GM12878 (cell line): ENCODE results near the gene DNMT3B. TPM values are rescaled to one million over a fixed set of nuclear protein-coding genes. Genes with fewer than 3 reads are reported as not detected.

ENCODE experiments used
- ATAC-seq: fragments of 200-7000 bp; cut with Tn5 transposase; 3 replicates; pipeline ENCODE4 v1.9.1; 2020; ENCODE audit warnings: mild to moderate bottlenecking, moderate library complexity
- BruUV-seq: library from RNA; stranded (reverse); fragments of 400-500 nt; replicated peaks from 2 replicates; lab custom pipeline; 2021; lab: Mats Ljungman, UMichigan
- CTCF ChIA-PET: fragments of 300-600 bp; sonication (Branson Sonifier 250); formaldehyde crosslinking; extraction: SDS; loops from one replicate; lab custom pipeline; 2021; ENCODE audit warnings: inconsistent platforms; lab: Yijun Ruan, JAX
- POLR2A ChIA-PET: fragments of 350-600 bp; formaldehyde crosslinking; extraction: SDS; loops from one replicate; lab custom pipeline; 2021; ENCODE audit warnings: inconsistent platforms; lab: Charles Lee
- RAD21 ChIA-PET: fragments of 300-600 bp; sonication (Branson Sonifier 250); formaldehyde crosslinking; loops from one replicate; lab custom pipeline; 2023; ENCODE audit warnings: antibody characterized with exemption; ENCODE audit not compliant: unreplicated experiment; lab: Charles Lee
- SMC1A ChIA-PET: fragments of 300-600 bp; sonication (Branson Sonifier 250); formaldehyde crosslinking; loops from one replicate; lab custom pipeline; 2023; ENCODE audit not compliant: unreplicated experiment, uncharacterized antibody; lab: Charles Lee
- DNase-seq: peaks from one replicate; pipeline ENCODE4 v3.0.0-alpha.2; 2011; ENCODE audit warnings: low read depth, low spot score
- FAIRE-seq: peaks from 3 replicates; lab custom pipeline; 2011; peaks lifted over from hg19 to GRCh38; lab: Jason Lieb, UNC
- H2AFZ ChIP-seq: 2 replicates; pipeline ENCODE4 v1.6.0; 2011; ENCODE audit warnings: low read depth, low read length, control low read depth; ENCODE audit not compliant: control insufficient read depth
- H3K27ac ChIP-seq: 2 replicates; pipeline ENCODE4 v1.5.1; 2011; ENCODE audit warnings: control low read depth; ENCODE audit not compliant: control insufficient read depth, insufficient read depth
- H3K27me3 ChIP-seq, 2 experiments: replicated peaks in 1 of 2; 2 replicates each; pipeline versions ENCODE4 v1.6.0 to v1.6.1; 2011; ENCODE audit warnings: low read length in 1 of 2; ENCODE audit not compliant: control insufficient read depth in 2 of 2, insufficient read depth in 2 of 2
- H3K36me3 ChIP-seq, 2 experiments: 2 replicates each; pipeline ENCODE4 v1.5.1; 2011; ENCODE audit warnings: low read length in 1 of 2; ENCODE audit not compliant: control insufficient read depth in 2 of 2, insufficient read depth in 2 of 2
- H3K4me1 ChIP-seq: 2 replicates; pipeline ENCODE4 v1.6.1; 2011; ENCODE audit warnings: mild to moderate bottlenecking, low read length, moderate library complexity, mixed read lengths; ENCODE audit not compliant: control insufficient read depth, insufficient read depth
- H3K4me2 ChIP-seq: 2 replicates; pipeline ENCODE4 v1.6.0; 2011; ENCODE audit warnings: control low read depth; ENCODE audit not compliant: control insufficient read depth, insufficient read depth
- H3K4me3 ChIP-seq: fragments of 200-600 bp; sonication (generic); 2 replicates; pipeline ENCODE4 v1.5.1; 2016
- H3K79me2 ChIP-seq: 2 replicates; pipeline ENCODE4 v1.6.0; 2011; ENCODE audit warnings: low read length; ENCODE audit not compliant: control insufficient read depth, insufficient read depth
- H3K9ac ChIP-seq: 2 replicates; pipeline ENCODE4 v1.8.0; 2011; ENCODE audit warnings: low read length, control low read depth, mixed read lengths; ENCODE audit not compliant: control insufficient read depth, insufficient read depth
- H3K9me3 ChIP-seq: replicated peaks from 3 replicates; pipeline ENCODE4 v1.5.1; 2011; ENCODE audit warnings: mild to moderate bottlenecking, low read length; ENCODE audit not compliant: control insufficient read depth, insufficient read depth
- H4K20me1 ChIP-seq: 2 replicates; pipeline ENCODE4 v1.6.0; 2011; ENCODE audit not compliant: control insufficient read depth, insufficient read depth
- E2F4 ChIP-seq: IDR thresholded peaks from 2 replicates; pipeline ENCODE4 v1.6.1; 2012; ENCODE audit warnings: low read depth, low read length, improper control_type of control experiment
- MTA2 ChIP-seq: fragments of 450-650 bp; IDR thresholded peaks from 2 replicates; pipeline ENCODE4 v1.6.1; 2016; ENCODE audit warnings: low read depth, mild to moderate bottlenecking, moderate library complexity
- MYC ChIP-seq: IDR thresholded peaks from 2 replicates; pipeline ENCODE4 v1.6.1; 2011; ENCODE audit warnings: mild to moderate bottlenecking, low read length, moderate library complexity, inconsistent platforms; ENCODE audit not compliant: insufficient read depth, insufficient replicate concordance, insufficient read length, severe bottlenecking
- NKRF ChIP-seq: fragments of 450-650 bp; conservative IDR thresholded peaks from 2 replicates; pipeline ENCODE4 v1.6.1; 2017; ENCODE audit warnings: mild to moderate bottlenecking, moderate library complexity
- NR2C2 ChIP-seq: IDR thresholded peaks from 2 replicates; pipeline ENCODE4 v1.6.1; 2011; ENCODE audit warnings: borderline replicate concordance, low read depth; ENCODE audit not compliant: control insufficient read depth, insufficient read length
- PRDM15 ChIP-seq: fragments of 450-650 bp; formaldehyde crosslinking; IDR thresholded peaks from 2 replicates; pipeline ENCODE4 v1.4.0; 2020; ENCODE audit warnings: mild to moderate bottlenecking, moderate library complexity
- RAD21 ChIP-seq: IDR thresholded peaks from 2 replicates; pipeline ENCODE4 v1.6.1; 2011; ENCODE audit warnings: mild to moderate bottlenecking, low read depth, low read length, moderate library complexity; ENCODE audit not compliant: insufficient read depth
- TAF1 ChIP-seq: IDR thresholded peaks from 2 replicates; pipeline ENCODE4 v1.6.1; 2011; ENCODE audit warnings: mild to moderate bottlenecking, low read depth, low read length, borderline replicate concordance
- ZNF207 ChIP-seq: fragments of 450-650 bp; IDR thresholded peaks from 2 replicates; pipeline ENCODE4 v1.6.1; 2014; ENCODE audit warnings: antibody characterized with exemption, mild to moderate bottlenecking, borderline replicate concordance
- whole genome bisulfite sequencing: methylation state at CpG from one replicate; pipeline ENCODE4 v1.1.6; 2016; ENCODE audit warnings: low lambda C conversion rate; ENCODE audit not compliant: insufficient replicate concordance, insufficient coverage; ENCODE audit errors: missing lambda C conversion rate; 5-methylcytosine and 5-hydroxymethylcytosine counted together
- in situ Hi-C: fragments of 300-500 bp; cut with MboI; formaldehyde crosslinking; loops from 9 replicates; pipeline ENCODE4 v1.14.3; 2018; ENCODE audit warnings: mixed read lengths
- intact Hi-C: fragments of 100-400 bp; cut with micrococcal nuclease; formaldehyde crosslinking; loops from one replicate; pipeline ENCODE4 v1.14.2; 2022; ENCODE audit not compliant: unreplicated experiment
- polyA plus RNA-seq, 11 experiments: library from polyadenylated mRNA; depleted of rRNA in 4 of 11; unstranded in 6 of 11; stranded (reverse) in 5 of 11; fragments of >200 nt; fragmentation: Nextera tagmentation in 4 of 11; fragmentation: Illumina TruSeq in 1 of 11; extraction: Ambion mirVana in 4 of 11; extraction: Trizol in 1 of 11; gene quantifications; 1 replicate in 1 of 11; 2 replicates in 10 of 11; pipeline versions ENCODE4 v1.2.1 to v1.2.3, GENCODE V29; 2011 to 2016; ENCODE audit warnings: inconsistent platforms in 2 of 11, missing spikeins in 2 of 11, low read depth in 1 of 11
- total RNA-seq, 4 experiments: library from RNA; depleted of rRNA in 3 of 4; stranded (reverse); fragments of >200 nt in 3 of 4; fragmentation: Illumina TruSeq in 1 of 4; extraction: Trizol in 1 of 4; gene quantifications; 2 replicates each; pipeline versions ENCODE4 v1.2.1 to v1.2.3, GENCODE V29; 2013 to 2021
- TF ChIP-seq, protein P1 (sequence below): IDR thresholded peaks from 2 replicates; pipeline ENCODE4 v1.6.1; 2012; ENCODE audit warnings: mild to moderate bottlenecking, low read depth, low read length

DNMT3B gene
- total and polyA plus RNA-seq, 10 of the 15 experiments (the other 5 are each of a cell fraction or from before 2014, with no cell fraction given), result 0.23 to 1.9 (median 1.1) TPM

DNA sequence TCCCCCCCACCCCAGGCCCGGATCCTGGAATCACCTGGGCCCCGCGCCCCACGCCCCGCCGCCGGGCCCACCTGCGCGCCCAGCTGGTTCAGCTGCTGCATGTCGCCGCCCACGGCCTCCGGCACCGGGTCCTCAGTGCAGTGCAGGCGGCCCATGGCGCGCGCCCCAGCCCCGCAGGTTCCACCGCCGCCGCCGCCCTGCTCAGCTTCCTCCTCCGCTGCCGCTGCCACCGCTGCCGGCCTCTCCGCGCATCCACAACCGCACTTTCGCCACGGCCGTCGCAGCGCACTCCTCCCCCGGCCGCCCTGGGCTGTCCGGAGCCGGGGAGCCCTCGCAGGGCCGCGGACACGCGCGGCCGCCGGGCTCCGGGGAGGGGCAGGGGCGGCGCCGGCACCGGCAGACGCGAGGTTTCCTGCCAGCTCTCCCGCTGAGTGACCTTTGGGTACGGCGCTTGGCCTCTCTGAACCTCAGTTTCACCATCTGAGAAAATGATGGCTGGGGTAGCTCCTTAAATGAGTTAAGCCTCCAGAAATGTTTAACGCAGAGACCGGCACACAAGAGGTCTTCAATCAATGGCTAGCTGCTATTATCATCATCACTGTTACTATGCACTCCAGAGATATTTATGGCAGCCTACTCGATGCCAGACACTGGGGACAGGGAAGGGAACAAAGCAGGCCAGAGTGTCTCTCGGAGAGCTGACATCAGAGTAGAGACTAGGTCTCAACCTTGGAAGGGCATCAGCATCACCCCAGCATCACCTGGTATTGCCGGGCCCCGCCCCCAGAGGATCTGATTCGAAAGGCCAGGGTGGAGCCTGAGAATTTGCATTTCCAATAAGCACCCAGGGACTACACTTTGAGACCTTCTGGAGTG is 18.7 kb upstream of the DNMT3B start, which contains the start of gene COMMD7:
Gene COMMD7, minus strand, starts transcription at position 231 of the 876 bp plus-strand sequence. Its CDS starts 76 bp downstream, at position 155.
- H2AFZ ChIP-seq, result peak within 1 kb of the TSS; percentile 88
- WGBS, result under 1% methylated on average over 39 of the region's 64 CpGs
- H3K4me2 ChIP-seq, result peak within 1 kb of the TSS; percentile 98
- H3K4me3 ChIP-seq, result peak within 1 kb of the TSS; percentile 91
- in situ Hi-C loops (no loop called here), intact Hi-C loops (no loop called here)
- no peaks in the 10 kb centered on the region for H3K9me3 ChIP-seq
- no TSS peak for BruUV-seq
- ChIA-PET POLR2A (interaction anchor here (0.6 to 1.3 kb wide), 3 partner anchors 16 to 88 kb away, joined by 3 to 7 read pairs (median 3); no protein-coding TSS in a partner anchor), RAD21 (interaction anchor here (1.6 to 1.8 kb wide), 2 partner anchors 34 to 35 kb away, joined by 5 to 7 read pairs; no protein-coding TSS in a partner anchor), CTCF (interaction anchor here (0.6 to 2.8 kb wide), 4 partner anchors 30 to 70 kb away, joined by 3 to 9 read pairs (median 6); partner anchors contain the start of gene C20orf203), SMC1A (interaction anchor here (1.2 to 1.7 kb wide), 2 partner anchors 35 to 85 kb away, joined by 4 to 6 read pairs; no protein-coding TSS in a partner anchor)
- no peaks in the 10 kb centered on the region for H4K20me1 ChIP-seq
- peak; percentile 92 for FAIRE-seq
- peak within 1 kb of the TSS; percentile 61 for H3K27ac ChIP-seq
- no peaks in the 10 kb centered on the region for H3K27me3 ChIP-seq
- ATAC-seq, result peak; percentile 85
- peak; percentile 19 for DNase-seq
- no peaks in the 10 kb centered on the region for H3K36me3 ChIP-seq
- H3K79me2 ChIP-seq, result peaks cover 7% of the 10 kb centered on the region
- H3K9ac ChIP-seq, result peak within 1 kb of the TSS; percentile 86
- H3K4me1 ChIP-seq, result peaks cover 14% of the 10 kb centered on the region
- TF ChIP-seq RAD21, result no peak
- no peak for TF ChIP-seq E2F4
- TF ChIP-seq, protein P1, sequence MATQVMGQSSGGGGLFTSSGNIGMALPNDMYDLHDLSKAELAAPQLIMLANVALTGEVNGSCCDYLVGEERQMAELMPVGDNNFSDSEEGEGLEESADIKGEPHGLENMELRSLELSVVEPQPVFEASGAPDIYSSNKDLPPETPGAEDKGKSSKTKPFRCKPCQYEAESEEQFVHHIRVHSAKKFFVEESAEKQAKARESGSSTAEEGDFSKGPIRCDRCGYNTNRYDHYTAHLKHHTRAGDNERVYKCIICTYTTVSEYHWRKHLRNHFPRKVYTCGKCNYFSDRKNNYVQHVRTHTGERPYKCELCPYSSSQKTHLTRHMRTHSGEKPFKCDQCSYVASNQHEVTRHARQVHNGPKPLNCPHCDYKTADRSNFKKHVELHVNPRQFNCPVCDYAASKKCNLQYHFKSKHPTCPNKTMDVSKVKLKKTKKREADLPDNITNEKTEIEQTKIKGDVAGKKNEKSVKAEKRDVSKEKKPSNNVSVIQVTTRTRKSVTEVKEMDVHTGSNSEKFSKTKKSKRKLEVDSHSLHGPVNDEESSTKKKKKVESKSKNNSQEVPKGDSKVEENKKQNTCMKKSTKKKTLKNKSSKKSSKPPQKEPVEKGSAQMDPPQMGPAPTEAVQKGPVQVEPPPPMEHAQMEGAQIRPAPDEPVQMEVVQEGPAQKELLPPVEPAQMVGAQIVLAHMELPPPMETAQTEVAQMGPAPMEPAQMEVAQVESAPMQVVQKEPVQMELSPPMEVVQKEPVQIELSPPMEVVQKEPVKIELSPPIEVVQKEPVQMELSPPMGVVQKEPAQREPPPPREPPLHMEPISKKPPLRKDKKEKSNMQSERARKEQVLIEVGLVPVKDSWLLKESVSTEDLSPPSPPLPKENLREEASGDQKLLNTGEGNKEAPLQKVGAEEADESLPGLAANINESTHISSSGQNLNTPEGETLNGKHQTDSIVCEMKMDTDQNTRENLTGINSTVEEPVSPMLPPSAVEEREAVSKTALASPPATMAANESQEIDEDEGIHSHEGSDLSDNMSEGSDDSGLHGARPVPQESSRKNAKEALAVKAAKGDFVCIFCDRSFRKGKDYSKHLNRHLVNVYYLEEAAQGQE, result no peak
- TF ChIP-seq PRDM15 (CRISPR knock-in tag), result no peak
- TF ChIP-seq TAF1, result peak; percentile 49; the same call in 1 of the 2 replicates
- TF ChIP-seq NKRF, result peak; percentile 74
- TF ChIP-seq ZNF207, result peak; percentile 61; the same call in 1 of the 2 replicates
- TF ChIP-seq NR2C2, result no peak
- TF ChIP-seq MTA2, result no peak
- no peak for TF ChIP-seq MYC
